ENCODE results near the gene MED31. TPM values are rescaled to one million over a fixed set of nuclear protein-coding genes. Genes with fewer than 3 reads are reported as not detected.

Gene MED31
- total RNA-seq, 2 donors from 2014 or later, result 12.8 to 16.6 TPM

DNA sequence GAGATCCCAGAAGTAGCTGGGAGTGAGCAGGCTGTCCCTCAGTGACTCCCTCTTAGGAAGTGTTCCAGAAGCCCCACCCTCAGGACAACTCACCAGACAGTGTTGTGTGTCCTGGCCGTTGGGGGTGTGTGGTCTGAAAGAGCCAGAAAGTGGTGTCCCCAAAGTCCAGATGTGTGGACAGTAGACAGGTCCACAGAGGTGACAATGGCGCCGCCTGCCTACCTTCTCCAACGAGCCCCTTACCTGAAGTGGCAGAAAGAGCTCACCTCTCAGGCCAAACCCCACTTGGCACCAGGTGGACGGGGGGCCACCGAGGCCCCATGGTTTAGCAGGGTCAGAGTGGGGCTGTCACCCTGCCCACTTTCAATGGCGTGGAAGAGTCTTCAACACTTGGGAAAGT lies 20.0 kb upstream of the MED31 start:
- Mint-ChIP-seq H3K36me3 (ENCODE audit: low read depth) (no peaks in the 10 kb centered on the region), H3K27ac (no peak overlapping the region), H3K9me3 (no peaks in the 10 kb centered on the region), H3K4me3 (no peak overlapping the region), H3K4me1 (peaks cover 5% of the 10 kb centered on the region), H3K27me3 (ENCODE audit: insufficient read depth) (peaks cover 13% of the 10 kb centered on the region)
- Histone ChIP-seq H3K4me1 (ENCODE audit: control insufficient read depth, insufficient read depth, low read length) (no peaks in the 10 kb centered on the region), H3K27me3 (ENCODE audit: control insufficient read depth, insufficient read depth, low read length, poor library complexity, severe bottlenecking) (no peaks in the 10 kb centered on the region), H3K9me3 (ENCODE audit: control insufficient read depth, low read length) (no peaks in the 10 kb centered on the region), H3K9ac (ENCODE audit: extremely low read depth, low read length, poor library complexity, severe bottlenecking) (no peak overlapping the region), H3K36me3 (ENCODE audit: control insufficient read depth, insufficient read depth, low read length) (no peaks in the 10 kb centered on the region), H3K27ac (ENCODE audit: low read depth, low read length) (no peak overlapping the region), H3K4me3 (ENCODE audit: low read length) (no peak overlapping the region)
- peak; percentile 47 for DNase-seq
- WGBS, 2 experiments (ENCODE audit: insufficient coverage in 1 of 2, insufficient read length in 1 of 2), result 89 to 94% methylated on average over 4 to 7 of the region's 7 CpGs
- TF ChIP-seq, protein P1, sequence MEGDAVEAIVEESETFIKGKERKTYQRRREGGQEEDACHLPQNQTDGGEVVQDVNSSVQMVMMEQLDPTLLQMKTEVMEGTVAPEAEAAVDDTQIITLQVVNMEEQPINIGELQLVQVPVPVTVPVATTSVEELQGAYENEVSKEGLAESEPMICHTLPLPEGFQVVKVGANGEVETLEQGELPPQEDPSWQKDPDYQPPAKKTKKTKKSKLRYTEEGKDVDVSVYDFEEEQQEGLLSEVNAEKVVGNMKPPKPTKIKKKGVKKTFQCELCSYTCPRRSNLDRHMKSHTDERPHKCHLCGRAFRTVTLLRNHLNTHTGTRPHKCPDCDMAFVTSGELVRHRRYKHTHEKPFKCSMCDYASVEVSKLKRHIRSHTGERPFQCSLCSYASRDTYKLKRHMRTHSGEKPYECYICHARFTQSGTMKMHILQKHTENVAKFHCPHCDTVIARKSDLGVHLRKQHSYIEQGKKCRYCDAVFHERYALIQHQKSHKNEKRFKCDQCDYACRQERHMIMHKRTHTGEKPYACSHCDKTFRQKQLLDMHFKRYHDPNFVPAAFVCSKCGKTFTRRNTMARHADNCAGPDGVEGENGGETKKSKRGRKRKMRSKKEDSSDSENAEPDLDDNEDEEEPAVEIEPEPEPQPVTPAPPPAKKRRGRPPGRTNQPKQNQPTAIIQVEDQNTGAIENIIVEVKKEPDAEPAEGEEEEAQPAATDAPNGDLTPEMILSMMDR (conservative IDR thresholded peaks at IDR 0.05), result no peak

DNA sequence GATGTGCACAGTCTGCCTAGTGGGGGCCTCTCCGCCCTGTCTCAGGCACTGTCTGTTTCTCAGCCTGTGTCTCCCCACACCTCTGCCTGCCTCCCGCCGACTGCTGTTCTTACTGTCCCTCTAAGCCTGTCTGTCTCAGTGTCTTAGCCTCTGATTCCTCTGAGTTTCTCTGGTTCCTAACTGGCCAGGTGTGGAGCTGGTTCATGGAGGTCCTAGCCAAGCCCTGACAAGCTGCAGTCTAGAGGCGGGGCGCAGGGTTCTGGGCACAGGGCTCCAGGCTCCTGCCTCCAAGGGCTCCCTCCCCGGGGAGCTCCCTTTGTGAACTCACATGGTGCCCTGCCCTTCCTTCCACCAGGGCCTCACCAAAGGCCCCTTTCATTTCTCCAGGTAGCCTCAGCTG lies 19.6 kb upstream of the MED31 start:
- H3K36me3 Mint-ChIP-seq (ENCODE audit: low read depth), result no peaks in the 10 kb centered on the region
- Histone ChIP-seq H3K36me3 (ENCODE audit: control insufficient read depth, insufficient read depth, low read length) (no peaks in the 10 kb centered on the region), H3K4me3 (ENCODE audit: low read length) (no peak overlapping the region), H3K9me3 (ENCODE audit: control insufficient read depth, low read length) (no peaks in the 10 kb centered on the region), H3K4me1 (ENCODE audit: control insufficient read depth, insufficient read depth, low read length) (no peaks in the 10 kb centered on the region), H3K9ac (ENCODE audit: extremely low read depth, low read length, poor library complexity, severe bottlenecking) (no peak overlapping the region), H3K27ac (ENCODE audit: low read depth, low read length) (no peak overlapping the region), H3K27me3 (ENCODE audit: control insufficient read depth, insufficient read depth, low read length, poor library complexity, severe bottlenecking) (no peaks in the 10 kb centered on the region)
- peaks cover 3% of the 10 kb centered on the region for H3K4me1 Mint-ChIP-seq
- no peaks in the 10 kb centered on the region for H3K9me3 Mint-ChIP-seq
- DNase-seq, result peak; percentile 52
- H3K4me3 Mint-ChIP-seq, result no peak overlapping the region
- H3K27ac Mint-ChIP-seq, result no peak overlapping the region
- H3K27me3 Mint-ChIP-seq (ENCODE audit: insufficient read depth), result peaks cover 13% of the 10 kb centered on the region
- WGBS, 2 experiments (ENCODE audit: insufficient coverage in 1 of 2, insufficient read length in 1 of 2), result 92 to 97% methylated on average over 5 to 6 of the region's 6 CpGs
- TF ChIP-seq, protein P1 (conservative IDR thresholded peaks at IDR 0.05), result no peak

DNA sequence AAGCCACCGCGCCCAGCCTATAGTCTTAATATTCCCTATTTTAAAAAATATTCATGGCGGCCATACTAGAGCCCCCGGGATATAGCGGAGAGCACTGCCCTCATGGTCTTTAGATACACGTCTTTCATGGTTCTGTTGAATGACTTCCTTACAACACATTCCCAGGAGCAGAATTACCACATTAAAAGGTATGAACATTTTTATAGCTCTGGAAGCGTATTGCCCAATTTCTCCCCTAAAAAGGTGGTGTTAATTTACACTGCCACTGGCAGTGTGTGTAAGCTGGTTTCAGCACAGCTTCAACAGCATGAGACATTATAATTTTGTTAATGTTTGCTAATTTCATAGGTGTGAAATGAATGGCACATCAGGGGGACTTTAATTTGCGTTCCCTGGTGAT lies 19.2 kb upstream of the MED31 start:
- Histone ChIP-seq H3K9me3 (ENCODE audit: control insufficient read depth, low read length) (no peaks in the 10 kb centered on the region), H3K4me1 (ENCODE audit: control insufficient read depth, insufficient read depth, low read length) (no peaks in the 10 kb centered on the region), H3K4me3 (ENCODE audit: low read length) (no peak overlapping the region), H3K27ac (ENCODE audit: low read depth, low read length) (no peak overlapping the region), H3K27me3 (ENCODE audit: control insufficient read depth, insufficient read depth, low read length, poor library complexity, severe bottlenecking) (no peaks in the 10 kb centered on the region), H3K9ac (ENCODE audit: extremely low read depth, low read length, poor library complexity, severe bottlenecking) (no peak overlapping the region), H3K36me3 (ENCODE audit: control insufficient read depth, insufficient read depth, low read length) (no peaks in the 10 kb centered on the region)
- Mint-ChIP-seq H3K4me3 (no peak overlapping the region), H3K4me1 (peaks cover 3% of the 10 kb centered on the region), H3K36me3 (ENCODE audit: low read depth) (no peaks in the 10 kb centered on the region), H3K27me3 (ENCODE audit: insufficient read depth) (peaks cover 15% of the 10 kb centered on the region), H3K27ac (no peak overlapping the region), H3K9me3 (no peaks in the 10 kb centered on the region)
- DNase-seq, result peak; percentile 10
- 93 to 96% methylated on average over 7 to 8 of the region's 8 CpGs for WGBS, 2 experiments (ENCODE audit: insufficient coverage in 1 of 2, insufficient read length in 1 of 2)
- TF ChIP-seq, protein P1 (conservative IDR thresholded peaks at IDR 0.05), result no peak

All from endodermal cell (in vitro differentiated cells).